ENCODE data around the gene ATP7A. TPM values are rescaled to one million over a fixed set of nuclear protein-coding genes. Genes with fewer than 3 reads are reported as not detected.

ATP7A gene
- total RNA-seq, 1 donor from 2014 or later, result 15.0 TPM

DNA sequence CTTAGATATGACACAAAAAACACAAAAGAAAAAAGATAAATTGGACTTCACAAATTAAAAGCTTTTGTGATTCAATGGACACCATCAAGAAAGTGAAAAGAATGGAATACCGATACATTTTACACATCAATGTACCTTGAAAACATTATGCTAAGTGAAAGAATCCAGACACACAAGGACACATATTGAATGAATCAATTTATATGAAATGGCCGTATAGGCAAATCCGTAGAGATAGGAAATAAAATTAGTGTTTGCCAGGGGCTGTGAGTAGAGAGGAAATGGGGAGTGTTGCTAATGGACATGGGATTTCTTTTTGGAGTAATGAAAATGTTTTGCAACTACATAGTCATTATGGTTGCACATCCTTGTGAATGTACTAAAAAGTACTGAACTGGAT lies 55.9 kb downstream of the ATP7A start:
- Mint-ChIP-seq H3K9me3 (ENCODE audit: unreplicated experiment) (no peaks in the 10 kb centered on the region), H3K4me1 (ENCODE audit: low read depth, unreplicated experiment) (peaks cover 1% of the 10 kb centered on the region)

DNA sequence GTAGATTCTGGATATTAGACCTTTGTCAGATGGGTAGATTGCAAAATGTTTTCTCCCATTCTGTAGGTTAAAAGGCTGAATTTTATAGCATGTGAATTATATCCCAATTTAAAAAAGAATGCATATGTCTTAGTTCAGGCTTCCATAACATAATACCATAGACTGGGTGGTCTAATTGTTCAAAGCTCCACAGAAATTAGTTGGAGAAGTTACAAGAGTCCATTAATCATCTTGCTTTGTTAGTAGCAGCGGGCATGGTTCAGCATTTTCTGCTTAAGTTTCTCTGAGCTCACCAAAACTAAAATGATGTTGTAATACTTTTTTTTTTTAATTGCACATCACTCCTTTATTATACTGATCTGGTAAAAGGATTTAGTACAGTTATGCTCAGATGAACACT lies 57.1 kb downstream of the ATP7A start:
- FAIRE-seq (no peak), DNase-seq (ENCODE audit: low read depth) (no peak)
- Histone ChIP-seq H2AFZ (ENCODE audit: low read depth, low read length) (no peak overlapping the region), H3K4me2 (ENCODE audit: low read length) (no peak overlapping the region), H3K9me3 (ENCODE audit: insufficient read depth, low read depth, low read length) (no peaks in the 10 kb centered on the region), H3K79me2 (ENCODE audit: insufficient read depth, low read length) (no peaks in the 10 kb centered on the region), H3K9ac (ENCODE audit: low read length) (no peak overlapping the region), H3K36me3 (ENCODE audit: insufficient read depth, low read length) (no peaks in the 10 kb centered on the region), H3K4me1 (ENCODE audit: insufficient read depth, low read length) (no peaks in the 10 kb centered on the region), H3K27ac (ENCODE audit: low read depth, low read length) (no peak overlapping the region), H3K27me3 (ENCODE audit: insufficient read depth, low read length) (no peaks in the 10 kb centered on the region), H3K4me3 (ENCODE audit: insufficient read depth, low read depth, low read length) (no peak overlapping the region), H4K20me1 (ENCODE audit: insufficient read depth, low read length) (no peaks in the 10 kb centered on the region)
- Mint-ChIP-seq H3K36me3 (ENCODE audit: low read depth, unreplicated experiment) (no peaks in the 10 kb centered on the region), H3K9me3 (ENCODE audit: unreplicated experiment) (no peaks in the 10 kb centered on the region), H3K4me3 (ENCODE audit: unreplicated experiment) (no peak overlapping the region), H3K27me3 (ENCODE audit: low read depth, unreplicated experiment) (no peaks in the 10 kb centered on the region), H3K27ac (ENCODE audit: unreplicated experiment) (no peak overlapping the region), H3K4me1 (ENCODE audit: low read depth, unreplicated experiment) (peaks cover 1% of the 10 kb centered on the region)
- no peak for TF ChIP-seq EZH2 (IDR thresholded peaks at IDR 0.05; ENCODE audit: insufficient read depth, low read length)

More for the DNA sequence above, 55.9 kb downstream of the ATP7A start:
- H3K9me3 ChIP-seq (ENCODE audit: insufficient read depth, low read depth, low read length), result no peaks in the 10 kb centered on the region
- Mint-ChIP-seq H3K4me3 (ENCODE audit: unreplicated experiment) (no peak overlapping the region), H3K27ac (ENCODE audit: unreplicated experiment) (no peak overlapping the region), H3K27me3 (ENCODE audit: low read depth, unreplicated experiment) (no peaks in the 10 kb centered on the region), H3K36me3 (ENCODE audit: low read depth, unreplicated experiment) (no peaks in the 10 kb centered on the region)
- DNase-seq (ENCODE audit: low read depth) (no peak), FAIRE-seq (no peak)
- no peaks in the 10 kb centered on the region for H3K4me1 ChIP-seq (ENCODE audit: insufficient read depth, low read length)
- TF ChIP-seq, protein P1, sequence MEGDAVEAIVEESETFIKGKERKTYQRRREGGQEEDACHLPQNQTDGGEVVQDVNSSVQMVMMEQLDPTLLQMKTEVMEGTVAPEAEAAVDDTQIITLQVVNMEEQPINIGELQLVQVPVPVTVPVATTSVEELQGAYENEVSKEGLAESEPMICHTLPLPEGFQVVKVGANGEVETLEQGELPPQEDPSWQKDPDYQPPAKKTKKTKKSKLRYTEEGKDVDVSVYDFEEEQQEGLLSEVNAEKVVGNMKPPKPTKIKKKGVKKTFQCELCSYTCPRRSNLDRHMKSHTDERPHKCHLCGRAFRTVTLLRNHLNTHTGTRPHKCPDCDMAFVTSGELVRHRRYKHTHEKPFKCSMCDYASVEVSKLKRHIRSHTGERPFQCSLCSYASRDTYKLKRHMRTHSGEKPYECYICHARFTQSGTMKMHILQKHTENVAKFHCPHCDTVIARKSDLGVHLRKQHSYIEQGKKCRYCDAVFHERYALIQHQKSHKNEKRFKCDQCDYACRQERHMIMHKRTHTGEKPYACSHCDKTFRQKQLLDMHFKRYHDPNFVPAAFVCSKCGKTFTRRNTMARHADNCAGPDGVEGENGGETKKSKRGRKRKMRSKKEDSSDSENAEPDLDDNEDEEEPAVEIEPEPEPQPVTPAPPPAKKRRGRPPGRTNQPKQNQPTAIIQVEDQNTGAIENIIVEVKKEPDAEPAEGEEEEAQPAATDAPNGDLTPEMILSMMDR (IDR thresholded peaks at IDR 0.05; ENCODE audit: insufficient read depth, low read depth, low read length), result no peak
- no peak for TF ChIP-seq EZH2 (IDR thresholded peaks at IDR 0.05; ENCODE audit: insufficient read depth, low read length)
- H3K79me2 ChIP-seq (ENCODE audit: insufficient read depth, low read length), result no peaks in the 10 kb centered on the region
- no peak overlapping the region for H3K27ac ChIP-seq (ENCODE audit: low read depth, low read length)
- no peak overlapping the region for H3K4me2 ChIP-seq (ENCODE audit: low read length)
- no peak overlapping the region for H2AFZ ChIP-seq (ENCODE audit: low read depth, low read length)
- no peak overlapping the region for H3K9ac ChIP-seq (ENCODE audit: low read length)
- no peaks in the 10 kb centered on the region for H3K36me3 ChIP-seq (ENCODE audit: insufficient read depth, low read length)
- H3K27me3 ChIP-seq (ENCODE audit: insufficient read depth, low read length), result no peaks in the 10 kb centered on the region
- H3K4me3 ChIP-seq (ENCODE audit: insufficient read depth, low read depth, low read length), result no peak overlapping the region
- H4K20me1 ChIP-seq (ENCODE audit: insufficient read depth, low read length), result no peaks in the 10 kb centered on the region

DNA sequence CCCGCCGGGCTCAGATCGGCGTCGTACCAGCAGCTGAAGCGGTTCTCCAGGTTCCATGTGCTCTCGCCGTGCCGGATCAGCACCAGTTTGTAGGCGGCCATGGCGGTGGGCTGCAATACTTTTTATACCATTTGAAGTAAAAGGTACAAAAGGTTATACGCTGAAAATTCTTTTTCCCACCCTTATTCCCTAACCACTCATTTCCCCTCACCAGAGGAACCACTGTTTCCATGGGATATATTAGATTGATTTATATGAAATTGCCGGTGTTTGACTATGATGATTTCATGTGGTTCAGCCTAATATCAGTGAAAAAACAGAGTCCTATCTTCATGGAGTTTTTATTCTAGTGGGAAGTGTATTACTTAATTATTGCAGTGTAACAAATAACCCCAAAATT lies 59.0 kb downstream of the ATP7A start, which contains the start of gene PGAM4:
TSS of gene PGAM4 (minus strand) at position 101 of the 400 bp plus-strand sequence. CDS start at position 101, 0 bp downstream.
- FAIRE-seq (peak; percentile 82), DNase-seq (ENCODE audit: low read depth) (no peak)
- H3K27me3 Mint-ChIP-seq (ENCODE audit: low read depth, unreplicated experiment), result no peaks in the 10 kb centered on the region

More for the DNA sequence above, 59.0 kb downstream of the ATP7A start, which contains the start of gene PGAM4:
- Histone ChIP-seq H3K9me3 (ENCODE audit: insufficient read depth, low read depth, low read length) (no peaks in the 10 kb centered on the region), H2AFZ (ENCODE audit: low read depth, low read length) (no peak within 1 kb of the TSS), H3K27ac (ENCODE audit: low read depth, low read length) (no peak within 1 kb of the TSS), H3K27me3 (ENCODE audit: insufficient read depth, low read length) (no peaks in the 10 kb centered on the region), H3K4me2 (ENCODE audit: low read length) (no peak within 1 kb of the TSS), H3K79me2 (ENCODE audit: insufficient read depth, low read length) (no peaks in the 10 kb centered on the region), H3K4me1 (ENCODE audit: insufficient read depth, low read length) (no peaks in the 10 kb centered on the region), H3K36me3 (ENCODE audit: insufficient read depth, low read length) (no peaks in the 10 kb centered on the region), H3K4me3 (ENCODE audit: insufficient read depth, low read depth, low read length) (no peak within 1 kb of the TSS), H3K9ac (ENCODE audit: low read length) (no peak within 1 kb of the TSS), H4K20me1 (ENCODE audit: insufficient read depth, low read length) (no peaks in the 10 kb centered on the region)
- Mint-ChIP-seq H3K9me3 (ENCODE audit: unreplicated experiment) (no peaks in the 10 kb centered on the region), H3K4me3 (ENCODE audit: unreplicated experiment) (no peak within 1 kb of the TSS), H3K4me1 (ENCODE audit: low read depth, unreplicated experiment) (peaks cover 1% of the 10 kb centered on the region), H3K27ac (ENCODE audit: unreplicated experiment) (no peak within 1 kb of the TSS), H3K36me3 (ENCODE audit: low read depth, unreplicated experiment) (no peaks in the 10 kb centered on the region)
- TF ChIP-seq, protein P1 (IDR thresholded peaks at IDR 0.05; ENCODE audit: insufficient read depth, low read depth, low read length), result no peak
- TF ChIP-seq EZH2 (IDR thresholded peaks at IDR 0.05; ENCODE audit: insufficient read depth, low read length), result no peak

All from astrocyte (in vitro differentiated cells and primary cell).